K562 (cell line): ENCODE measurements around the gene KLHL6. TPM values are rescaled to one million over a fixed set of nuclear protein-coding genes. Genes with fewer than 3 reads are reported as not detected.

Source experiments
- DACH1 ChIP-seq: fragments of 450-650 bp; IDR thresholded peaks from 2 replicates; pipeline ENCODE4 v1.6.1; 2018; ENCODE audit not compliant: partially characterized antibody
- ELF1 ChIP-seq: fragments of 200-800 bp; sonication (Bioruptor generic); IDR thresholded peaks from 2 replicates; pipeline ENCODE4 v1.6.1; 2016; ENCODE audit warnings: missing genetic modification characterization, missing compliant biosample characterization
- GABPA ChIP-seq: fragments of 200-800 bp; sonication (Bioruptor generic); conservative IDR thresholded peaks from 2 replicates; pipeline ENCODE4 v1.6.1; 2016; ENCODE audit warnings: low read depth, missing genetic modification characterization, missing compliant biosample characterization
- GABPB1 ChIP-seq: sonication (generic); formaldehyde crosslinking; IDR thresholded peaks from 2 replicates; pipeline ENCODE4 v1.8.0; 2022; ENCODE audit warnings: mild to moderate bottlenecking, missing genetic modification reagents
- MEF2A ChIP-seq: IDR thresholded peaks from 2 replicates; pipeline ENCODE4 v1.6.1; 2011; ENCODE audit warnings: low read depth, mild to moderate bottlenecking, low read length, moderate library complexity; ENCODE audit not compliant: control insufficient read depth
- MTA3 ChIP-seq: fragments of 450-650 bp; formaldehyde crosslinking; IDR thresholded peaks from 2 replicates; pipeline ENCODE4 v1.6.1; 2017; ENCODE audit warnings: mild to moderate bottlenecking, borderline replicate concordance
- NFATC3 ChIP-seq: fragments of 450-650 bp; IDR thresholded peaks from 2 replicates; pipeline ENCODE4 v1.6.1; 2017; ENCODE audit warnings: mild to moderate bottlenecking
- NFRKB ChIP-seq: fragments of 450-650 bp; IDR thresholded peaks from 2 replicates; pipeline ENCODE4 v1.6.1; 2016; ENCODE audit warnings: low read depth
- NFXL1 ChIP-seq: fragments of 450-650 bp; formaldehyde crosslinking; IDR thresholded peaks from 2 replicates; pipeline ENCODE4 v1.4.0; 2021; ENCODE audit warnings: mild to moderate bottlenecking
- NR2F6 ChIP-seq: fragments of 450-650 bp; formaldehyde crosslinking; IDR thresholded peaks from 2 replicates; pipeline ENCODE4 v1.4.0; 2020; ENCODE audit warnings: mild to moderate bottlenecking
- OTX1 ChIP-seq: fragments of 450-650 bp; formaldehyde crosslinking; IDR thresholded peaks from 2 replicates; pipeline ENCODE4 v1.4.0; 2022; ENCODE audit warnings: mild to moderate bottlenecking
- PHF8 ChIP-seq: fragments of 200-600 bp; sonication (generic); IDR thresholded peaks from 2 replicates; pipeline ENCODE4 v1.6.1; 2012; ENCODE audit warnings: mixed run types, mild to moderate bottlenecking, inconsistent platforms, low read length, moderate library complexity, borderline replicate concordance
- PPARD ChIP-seq: fragments of 250-450 bp; sonication (Bioruptor Pico); IDR thresholded peaks from 2 replicates; pipeline ENCODE4 v1.8.0; 2022; ENCODE audit warnings: inconsistent platforms, mild to moderate bottlenecking, moderate library complexity
- PRPF4 ChIP-seq: fragments of 200-400 bp; formaldehyde crosslinking; IDR thresholded peaks from one replicate; pipeline ENCODE4 v1.6.1; 2017; ENCODE audit warnings: low read length, low read depth, mild to moderate bottlenecking; ENCODE audit not compliant: insufficient read depth, poor library complexity, severe bottlenecking
- SIX5 ChIP-seq, 2 experiments: IDR thresholded peaks; 2 replicates each; pipeline ENCODE4 v1.6.1; 2011; ENCODE audit warnings: low read length in 2 of 2, borderline replicate concordance in 1 of 2, low read depth in 1 of 2, mild to moderate bottlenecking in 1 of 2, moderate library complexity in 1 of 2; ENCODE audit not compliant: insufficient read depth in 1 of 2
- SMAD3 ChIP-seq: fragments of 450-650 bp; formaldehyde crosslinking; conservative IDR thresholded peaks from 2 replicates; pipeline ENCODE4 v1.4.0; 2020; ENCODE audit warnings: mild to moderate bottlenecking
- TCF15 ChIP-seq: fragments of 250-450 bp; sonication (Bioruptor Pico); IDR thresholded peaks from 2 replicates; pipeline ENCODE4 v1.8.0; 2022; ENCODE audit warnings: moderate library complexity, mild to moderate bottlenecking, inconsistent platforms
- TRIM28 ChIP-seq: fragments of 450-650 bp; IDR thresholded peaks from 2 replicates; pipeline ENCODE4 v1.6.1; 2017
- ZKSCAN8 ChIP-seq: fragments of 200-800 bp; sonication (Bioruptor generic); IDR thresholded peaks from 2 replicates; pipeline ENCODE4 v1.6.1; 2016; ENCODE audit warnings: missing genetic modification characterization, missing compliant biosample characterization
- ZNF445 ChIP-seq: fragments of 250-450 bp; sonication (Bioruptor Pico); IDR thresholded peaks from 2 replicates; pipeline ENCODE4 v1.4.0; 2020; ENCODE audit warnings: low read depth, mild to moderate bottlenecking, moderate library complexity
- polyA plus RNA-seq, 8 experiments: library from polyadenylated mRNA; depleted of rRNA in 4 of 8; stranded (reverse) in 5 of 8; unstranded in 3 of 8; fragments of >200 nt; fragmentation: Nextera tagmentation in 2 of 8; fragmentation: Illumina TruSeq in 1 of 8; extraction: Ambion mirVana in 2 of 8; extraction: Trizol in 1 of 8; gene quantifications; 2 replicates each; pipeline versions ENCODE4 v1.2.1 to v1.2.3, GENCODE V29; 2011 to 2014; ENCODE audit warnings: inconsistent platforms in 1 of 8, missing spikeins in 1 of 8
- total RNA-seq, 7 experiments: library from RNA; depleted of rRNA in 6 of 7; stranded (reverse); fragments of >200 nt in 6 of 7; fragmentation: Illumina TruSeq in 2 of 7; extraction: Trizol in 2 of 7; gene quantifications; 2 replicates each; pipeline versions ENCODE4 v1.2.1 to v1.2.3, GENCODE V29; 2011 to 2021; ENCODE audit warnings: low replicate concordance in 1 of 7
- TF ChIP-seq, protein P1 (sequence below): sonication (generic); formaldehyde crosslinking; IDR thresholded peaks from 2 replicates; pipeline ENCODE4 v1.8.1; 2022; ENCODE audit warnings: missing genetic modification reagents
- TF ChIP-seq, protein P2 (sequence below): fragments of 200-800 bp; sonication (Bioruptor generic); IDR thresholded peaks from 2 replicates; pipeline ENCODE4 v1.6.1; 2017; ENCODE audit warnings: missing genetic modification characterization, missing compliant biosample characterization
- TF ChIP-seq, protein P3 (sequence below): sonication (generic); formaldehyde crosslinking; IDR thresholded peaks from 2 replicates; pipeline ENCODE4 v1.8.0; 2022; ENCODE audit warnings: mild to moderate bottlenecking, missing genetic modification reagents, borderline replicate concordance

The KLHL6 gene
- total and polyA plus RNA-seq, 9 of the 15 experiments (the other 6 are each of a cell fraction or from before 2014, with no cell fraction given), result 0.18 to 2.1 (median 1.4) TPM

DNA sequence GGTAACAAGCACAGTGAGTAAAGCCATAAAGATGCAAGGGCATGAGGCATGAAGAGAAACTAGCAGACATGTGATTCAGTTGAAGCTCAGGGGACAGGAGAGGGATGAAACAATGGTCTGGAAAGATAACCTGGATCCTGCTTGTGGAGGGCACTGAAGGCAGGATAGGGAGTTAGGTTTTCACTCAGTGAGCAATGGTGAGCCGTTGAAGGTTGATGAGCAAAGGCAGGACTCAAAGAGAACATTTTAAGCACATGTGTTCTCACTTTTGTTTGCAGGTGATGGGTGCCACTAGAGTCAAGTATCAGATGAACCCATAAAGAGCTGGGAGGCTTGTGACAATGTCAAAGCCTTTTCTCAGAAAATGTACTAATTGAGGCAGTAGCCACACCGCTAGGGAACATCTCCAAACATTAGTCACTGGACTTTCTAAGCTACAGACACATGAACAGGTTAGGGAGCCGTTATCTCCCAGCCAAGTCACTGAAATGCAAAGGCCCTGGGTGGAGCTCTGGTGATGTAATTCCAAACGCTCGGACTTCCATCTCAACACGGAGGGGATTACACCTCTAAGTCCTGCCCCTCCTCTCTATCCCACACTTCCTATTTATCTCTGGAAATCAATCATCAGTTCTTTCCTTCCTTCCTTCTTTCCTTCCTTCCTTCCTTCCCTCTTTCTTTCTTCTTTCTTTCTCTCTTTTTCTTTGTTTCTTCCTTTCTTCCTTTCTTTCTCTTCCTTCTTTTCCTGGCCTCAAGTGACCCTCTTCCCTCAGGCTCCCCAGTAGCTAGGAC is 22.7 kb downstream of the KLHL6 start (continued):
- peak; percentile 31 for TF ChIP-seq GABPA
- no peak for TF ChIP-seq SIX5 (IDR thresholded peaks at IDR 0.05; ENCODE audit: borderline replicate concordance in 1 of 2, insufficient read depth in 1 of 2, low read depth in 1 of 2, low read length in 2 of 2)
- no peak; the same call in 1 of the 2 replicates for TF ChIP-seq ZKSCAN8 (CRISPR knock-in tag)
- no peak for TF ChIP-seq PPARD (CRISPR knock-in tag)
- TF ChIP-seq TCF15 (CRISPR knock-in tag), result 0 out of 2 replicates have a peak, but pooled peaks have one; percentile 7
- TF ChIP-seq, protein P1, sequence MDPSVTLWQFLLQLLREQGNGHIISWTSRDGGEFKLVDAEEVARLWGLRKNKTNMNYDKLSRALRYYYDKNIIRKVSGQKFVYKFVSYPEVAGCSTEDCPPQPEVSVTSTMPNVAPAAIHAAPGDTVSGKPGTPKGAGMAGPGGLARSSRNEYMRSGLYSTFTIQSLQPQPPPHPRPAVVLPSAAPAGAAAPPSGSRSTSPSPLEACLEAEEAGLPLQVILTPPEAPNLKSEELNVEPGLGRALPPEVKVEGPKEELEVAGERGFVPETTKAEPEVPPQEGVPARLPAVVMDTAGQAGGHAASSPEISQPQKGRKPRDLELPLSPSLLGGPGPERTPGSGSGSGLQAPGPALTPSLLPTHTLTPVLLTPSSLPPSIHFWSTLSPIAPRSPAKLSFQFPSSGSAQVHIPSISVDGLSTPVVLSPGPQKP, result no peak
- TF ChIP-seq TRIM28, result peak; percentile 45; the same call in 1 of the 2 replicates
- TF ChIP-seq, protein P2, sequence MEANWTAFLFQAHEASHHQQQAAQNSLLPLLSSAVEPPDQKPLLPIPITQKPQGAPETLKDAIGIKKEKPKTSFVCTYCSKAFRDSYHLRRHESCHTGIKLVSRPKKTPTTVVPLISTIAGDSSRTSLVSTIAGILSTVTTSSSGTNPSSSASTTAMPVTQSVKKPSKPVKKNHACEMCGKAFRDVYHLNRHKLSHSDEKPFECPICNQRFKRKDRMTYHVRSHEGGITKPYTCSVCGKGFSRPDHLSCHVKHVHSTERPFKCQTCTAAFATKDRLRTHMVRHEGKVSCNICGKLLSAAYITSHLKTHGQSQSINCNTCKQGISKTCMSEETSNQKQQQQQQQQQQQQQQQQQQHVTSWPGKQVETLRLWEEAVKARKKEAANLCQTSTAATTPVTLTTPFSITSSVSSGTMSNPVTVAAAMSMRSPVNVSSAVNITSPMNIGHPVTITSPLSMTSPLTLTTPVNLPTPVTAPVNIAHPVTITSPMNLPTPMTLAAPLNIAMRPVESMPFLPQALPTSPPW, result 0 out of 2 replicates have a peak, but pooled peaks have one; percentile 18
- no peak for TF ChIP-seq PRPF4
- no peak for TF ChIP-seq MEF2A
- TF ChIP-seq SMAD3, result no peak
- peak; percentile 22; the same call in 1 of the 2 replicates for TF ChIP-seq MTA3
- TF ChIP-seq ZNF445 (CRISPR knock-in tag), result no peak
- peak; percentile 93 for TF ChIP-seq NFRKB
- peak; percentile 96 for TF ChIP-seq OTX1
- no peak; the same call in 1 of the 2 replicates for TF ChIP-seq PHF8
- no peak for TF ChIP-seq NFXL1 (CRISPR knock-in tag)
- TF ChIP-seq DACH1, result no peak
- TF ChIP-seq NR2F6 (CRISPR knock-in tag), result no peak
- TF ChIP-seq GABPB1 (CRISPR knock-in tag), result no peak
- no peak for TF ChIP-seq ELF1
- no peak for TF ChIP-seq NFATC3
- TF ChIP-seq, protein P3, sequence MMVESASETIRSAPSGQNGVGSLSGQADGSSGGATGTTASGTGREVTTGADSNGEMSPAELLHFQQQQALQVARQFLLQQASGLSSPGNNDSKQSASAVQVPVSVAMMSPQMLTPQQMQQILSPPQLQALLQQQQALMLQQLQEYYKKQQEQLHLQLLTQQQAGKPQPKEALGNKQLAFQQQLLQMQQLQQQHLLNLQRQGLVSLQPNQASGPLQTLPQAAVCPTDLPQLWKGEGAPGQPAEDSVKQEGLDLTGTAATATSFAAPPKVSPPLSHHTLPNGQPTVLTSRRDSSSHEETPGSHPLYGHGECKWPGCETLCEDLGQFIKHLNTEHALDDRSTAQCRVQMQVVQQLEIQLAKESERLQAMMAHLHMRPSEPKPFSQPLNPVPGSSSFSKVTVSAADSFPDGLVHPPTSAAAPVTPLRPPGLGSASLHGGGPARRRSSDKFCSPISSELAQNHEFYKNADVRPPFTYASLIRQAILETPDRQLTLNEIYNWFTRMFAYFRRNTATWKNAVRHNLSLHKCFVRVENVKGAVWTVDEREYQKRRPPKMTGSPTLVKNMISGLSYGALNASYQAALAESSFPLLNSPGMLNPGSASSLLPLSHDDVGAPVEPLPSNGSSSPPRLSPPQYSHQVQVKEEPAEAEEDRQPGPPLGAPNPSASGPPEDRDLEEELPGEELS (CRISPR knock-in tag), result no peak
